SK-N-MC (cell line): ENCODE measurements around the gene SFI1.

Experiments used
- EZH2 ChIP-seq: fragments of 200-600 bp; sonication (generic); IDR thresholded peaks from one replicate; pipeline ENCODE4 v1.6.1; 2017; ENCODE audit warnings: antibody characterized with exemption
- FOXP2 ChIP-seq: optimal IDR thresholded peaks from 2 replicates; pipeline ENCODE3; 2011; ENCODE audit warnings: mild to moderate bottlenecking, moderate library complexity; ENCODE audit not compliant: insufficient read depth; ENCODE audit errors: extremely low read length, control extremely low read depth
- POLR2AphosphoS5 ChIP-seq: IDR thresholded peaks from 2 replicates; pipeline ENCODE4 v1.6.1; 2012; ENCODE audit warnings: mild to moderate bottlenecking, low read depth, low read length, borderline replicate concordance

- TF ChIP-seq POLR2AphosphoS5: no peak
- TF ChIP-seq EZH2: no peak
- TF ChIP-seq FOXP2: no peak
These were observed 71.4 kb downstream of the SFI1 start for GRCh38 chr22:31567702-31568101.
